Colonic mucosa (tissue), 4 donors: ENCODE measurements around the gene RABEP2. TPM values are rescaled to one million over a fixed set of nuclear protein-coding genes. Genes with fewer than 3 reads are reported as not detected.

ENCODE experiments used
- DNase-seq: peaks from one replicate; pipeline ENCODE4 v3.0.0-alpha.2; 2020
- H3K27ac ChIP-seq: fragments of 200-600 bp; one replicate; pipeline ENCODE4 v1.8.0; 2021
- H3K27me3 ChIP-seq: fragments of 200-600 bp; one replicate; pipeline ENCODE4 v1.8.0; 2021
- H3K36me3 ChIP-seq: fragments of 200-600 bp; one replicate; pipeline ENCODE4 v1.8.0; 2021
- H3K4me1 ChIP-seq: fragments of 200-600 bp; one replicate; pipeline ENCODE4 v1.8.0; 2021; ENCODE audit warnings: mild to moderate bottlenecking
- H3K4me3 ChIP-seq: fragments of 200-600 bp; one replicate; pipeline ENCODE4 v1.8.0; 2021
- H3K9ac ChIP-seq, 2 donors: one replicate each; pipeline ENCODE4 v1.7.0; 2013; ENCODE audit warnings: control low read depth in 2 of 2, low read depth in 2 of 2, low read length in 2 of 2
- H3K9me3 ChIP-seq: fragments of 200-600 bp; one replicate; pipeline ENCODE4 v1.8.0; 2021
- intact Hi-C: fragments of 100-400 bp; cut with DNase I; formaldehyde crosslinking; loops from one replicate; pipeline ENCODE4 v1.14.1; 2022
- total RNA-seq, 2 donors: library from RNA; stranded (reverse); fragmentation: NEBNext Ultra II Directional in 1 of 2; extraction: Animal tissue kit (Norgen Biotek cat#: 25700) in 1 of 2; gene quantifications; one replicate each; pipeline ENCODE4 v1.2.1, GENCODE V29; 2021
- TF ChIP-seq, protein P1 (sequence below): fragments of 200-600 bp; IDR thresholded peaks from one replicate; pipeline ENCODE4 v1.8.0; 2022; ENCODE audit warnings: antibody characterized with exemption, mild to moderate bottlenecking
- donor health status: healthy.
- donor health status: DM: no; HTN: no; CAD: no.
- donor health status: DM: no; HTN: no; CAD: no.

RABEP2 gene
- total RNA-seq, 2 donors from 2014 or later: 24.5 to 47.4 TPM

DNA sequence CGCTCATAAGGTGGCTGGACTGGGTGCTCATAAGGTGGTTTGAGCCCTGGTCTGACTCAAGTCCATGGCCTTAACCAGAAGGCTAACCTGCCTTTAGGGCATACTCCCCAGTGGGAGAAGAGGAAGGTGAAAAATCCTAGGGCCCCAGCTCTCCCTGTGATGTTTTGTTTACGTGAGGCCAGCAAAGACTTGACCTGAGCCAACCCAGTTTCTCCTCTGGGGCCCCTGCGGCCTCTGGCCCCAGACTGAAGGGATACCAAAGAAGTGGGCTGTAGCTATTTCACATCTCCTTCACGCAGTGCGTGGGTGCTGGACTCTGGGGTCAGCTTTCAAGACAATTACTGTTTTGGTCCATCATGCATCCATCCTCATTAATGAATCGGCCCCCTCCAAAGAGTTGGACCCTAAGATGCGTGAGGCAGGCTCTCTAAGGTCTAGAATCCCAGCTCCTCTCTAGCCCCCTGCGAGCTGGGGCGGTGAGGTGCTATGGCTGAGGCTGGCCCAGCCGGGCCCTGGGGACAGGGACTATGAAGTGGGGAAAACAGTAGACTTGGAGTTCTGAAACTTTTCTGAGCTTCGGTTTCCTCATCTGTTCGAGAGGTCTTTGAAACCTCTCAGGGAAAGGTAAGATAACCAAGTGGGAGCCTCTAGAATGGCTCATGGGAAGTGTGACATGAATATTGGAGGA lies 59.9 kb downstream of the RABEP2 start:
- Histone ChIP-seq H3K9ac (peak overlapping the region in 1 of 2 donors; percentile 98), H3K4me3 (no peak overlapping the region), H3K4me1 (peaks cover 5% of the 10 kb centered on the region), H3K36me3 (peaks cover 11% of the 10 kb centered on the region), H3K9me3 (no peaks in the 10 kb centered on the region), H3K27ac (peak overlapping the region; percentile 98), H3K27me3 (no peaks in the 10 kb centered on the region)
- no peak for DNase-seq
- TF ChIP-seq, protein P1, sequence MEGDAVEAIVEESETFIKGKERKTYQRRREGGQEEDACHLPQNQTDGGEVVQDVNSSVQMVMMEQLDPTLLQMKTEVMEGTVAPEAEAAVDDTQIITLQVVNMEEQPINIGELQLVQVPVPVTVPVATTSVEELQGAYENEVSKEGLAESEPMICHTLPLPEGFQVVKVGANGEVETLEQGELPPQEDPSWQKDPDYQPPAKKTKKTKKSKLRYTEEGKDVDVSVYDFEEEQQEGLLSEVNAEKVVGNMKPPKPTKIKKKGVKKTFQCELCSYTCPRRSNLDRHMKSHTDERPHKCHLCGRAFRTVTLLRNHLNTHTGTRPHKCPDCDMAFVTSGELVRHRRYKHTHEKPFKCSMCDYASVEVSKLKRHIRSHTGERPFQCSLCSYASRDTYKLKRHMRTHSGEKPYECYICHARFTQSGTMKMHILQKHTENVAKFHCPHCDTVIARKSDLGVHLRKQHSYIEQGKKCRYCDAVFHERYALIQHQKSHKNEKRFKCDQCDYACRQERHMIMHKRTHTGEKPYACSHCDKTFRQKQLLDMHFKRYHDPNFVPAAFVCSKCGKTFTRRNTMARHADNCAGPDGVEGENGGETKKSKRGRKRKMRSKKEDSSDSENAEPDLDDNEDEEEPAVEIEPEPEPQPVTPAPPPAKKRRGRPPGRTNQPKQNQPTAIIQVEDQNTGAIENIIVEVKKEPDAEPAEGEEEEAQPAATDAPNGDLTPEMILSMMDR: no peak
- intact Hi-C loops: no loop called here

DNA sequence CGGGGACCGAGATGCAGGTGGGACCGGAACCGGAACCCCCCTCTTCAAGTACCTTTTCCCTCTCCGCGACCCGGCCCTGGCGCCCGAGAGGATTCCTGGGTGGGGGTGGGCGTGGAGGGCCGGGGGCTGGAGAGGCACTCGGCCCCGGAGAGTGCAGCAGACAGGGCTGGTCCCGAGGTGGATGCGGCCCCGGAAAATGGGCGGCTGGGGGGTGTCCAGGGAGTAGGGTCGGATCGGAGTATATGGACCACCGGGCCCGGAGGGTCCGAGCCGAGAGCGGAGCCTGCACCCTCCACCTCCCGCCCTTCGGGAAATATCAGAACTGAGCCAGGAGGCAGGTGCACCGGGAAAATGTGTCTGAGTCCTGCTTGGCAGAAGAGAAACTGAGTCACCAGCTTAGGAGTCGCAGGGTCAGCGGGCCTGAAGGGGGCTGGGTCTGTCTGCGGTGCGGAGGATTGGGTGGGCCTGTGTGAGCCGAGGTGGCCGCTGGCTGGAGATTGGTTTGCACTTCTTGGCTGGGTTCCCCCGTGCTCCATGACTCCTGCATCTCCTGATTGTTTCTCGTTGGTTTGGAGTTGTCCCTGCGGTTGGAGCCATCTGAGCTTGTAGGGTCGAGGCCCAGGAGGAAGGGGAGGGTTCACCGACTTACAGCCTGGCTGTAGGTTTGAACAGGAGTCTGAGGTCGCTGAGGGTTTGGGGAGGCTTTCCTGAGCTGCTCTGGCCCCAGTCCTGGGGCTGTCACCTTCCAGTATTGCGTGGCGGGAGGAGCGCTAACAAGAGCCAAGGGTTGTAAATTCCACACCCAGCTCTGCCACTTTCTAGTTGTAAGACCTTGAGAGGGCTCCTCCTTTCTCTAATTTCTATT lies 60.9 kb downstream of the RABEP2 start:
- peak overlapping the region; percentile 98 for H3K27ac ChIP-seq

DNA sequence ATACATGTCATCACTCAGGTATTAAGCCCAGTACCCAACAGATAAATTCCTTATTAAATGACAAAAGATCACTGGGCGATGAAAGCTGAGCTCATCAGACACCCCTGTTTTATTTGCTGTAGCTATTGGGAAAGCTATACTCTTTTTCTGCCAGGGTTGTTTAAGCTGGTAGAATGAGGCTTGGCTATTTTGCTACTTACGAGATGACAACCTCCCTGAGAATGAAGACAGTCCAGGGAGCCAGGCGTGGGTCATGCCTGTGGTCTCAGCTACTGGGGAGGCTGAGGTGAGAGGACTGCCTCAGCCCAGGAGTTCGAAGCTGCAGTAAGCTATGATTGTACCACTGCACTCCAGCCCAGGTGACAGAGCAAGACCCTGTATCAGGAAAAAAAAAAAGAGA lies 65.7 kb downstream of the RABEP2 start:
- intact Hi-C loops: no loop called here
- no peak overlapping the region for H3K27ac ChIP-seq

More for the DNA sequence above, 60.9 kb downstream of the RABEP2 start:
- TF ChIP-seq, protein P1: no peak
- Histone ChIP-seq H3K36me3 (peaks cover 9% of the 10 kb centered on the region), H3K27me3 (no peaks in the 10 kb centered on the region), H3K9me3 (no peaks in the 10 kb centered on the region), H3K9ac (peak overlapping the region; percentile 98 to 99), H3K4me3 (peak overlapping the region; percentile 89), H3K4me1 (peaks cover 5% of the 10 kb centered on the region)
- intact Hi-C loops: no loop called here
- peak; percentile 73 for DNase-seq

DNA sequence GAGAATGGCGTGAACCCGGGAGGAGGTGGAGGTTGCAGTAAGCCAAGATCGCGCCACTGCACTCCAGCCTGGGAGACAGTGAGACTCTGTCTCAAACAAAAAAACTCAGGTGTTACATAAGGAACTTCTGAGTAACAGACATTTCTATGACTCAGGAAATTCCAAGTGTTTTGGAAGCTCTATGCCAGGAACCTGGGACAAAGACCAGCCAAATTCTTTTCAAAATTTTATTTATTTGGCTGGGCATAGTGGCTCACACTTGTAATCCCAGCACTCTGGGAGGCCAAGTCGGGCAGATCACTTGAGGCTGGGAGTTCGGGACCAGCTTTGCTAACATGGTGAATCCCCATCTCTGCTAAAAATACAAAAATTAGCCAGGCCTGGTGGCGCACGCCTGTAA lies 66.6 kb downstream of the RABEP2 start:
- no peak overlapping the region for H3K4me3 ChIP-seq
- no peak overlapping the region for H3K9ac ChIP-seq
- no peaks in the 10 kb centered on the region for H3K36me3 ChIP-seq
- H3K27ac ChIP-seq: no peak overlapping the region
- H3K9me3 ChIP-seq: no peaks in the 10 kb centered on the region
- intact Hi-C loops: no loop called here
- no peak for DNase-seq
- TF ChIP-seq, protein P1: no peak
- no peaks in the 10 kb centered on the region for H3K27me3 ChIP-seq
- H3K4me1 ChIP-seq: no peaks in the 10 kb centered on the region

More for the DNA sequence above, 65.7 kb downstream of the RABEP2 start:
- Histone ChIP-seq H3K4me3 (no peak overlapping the region), H3K36me3 (no peaks in the 10 kb centered on the region), H3K27me3 (no peaks in the 10 kb centered on the region), H3K4me1 (peaks cover 1% of the 10 kb centered on the region), H3K9ac (no peak overlapping the region), H3K9me3 (no peaks in the 10 kb centered on the region)
- no peak for DNase-seq
- TF ChIP-seq, protein P1: no peak

Other genes with a start within 250 kb of the RABEP2 start
- gene EIF3C, start 213.8 kb downstream of the RABEP2 start, total RNA-seq: 100 to 1,000 TPM; 570 to 571 TPM
- 1 to 10 TPM; 1.5 to 3.4 TPM for gene NPIPB9, start 173.5 kb downstream of the RABEP2 start, total RNA-seq
- 100 to 1,000 TPM in 1 of 2 donors, 10 to 100 TPM in 1; 85.3 to 134 TPM for gene ATXN2L, start 102.2 kb downstream of the RABEP2 start, total RNA-seq
- gene TUFM, start 78.9 kb downstream of the RABEP2 start, total RNA-seq: 100 to 1,000 TPM; 252 to 427 TPM
- 100 to 1,000 TPM in 1 of 2 donors, 10 to 100 TPM in 1; 54.0 to 111 TPM for gene SH2B1, start 61.4 kb downstream of the RABEP2 start, total RNA-seq
- gene ATP2A1, start 46.8 kb downstream of the RABEP2 start, total RNA-seq: 1 to 10 TPM in 1 of 2 donors, under 1 TPM in 1; 0.40 to 2.9 TPM
- gene CD19, start 6.7 kb upstream of the RABEP2 start, total RNA-seq: under 1 TPM; 0.40 to 0.74 TPM
- 10 to 100 TPM; 33.3 to 57.1 TPM for gene NFATC2IP, start 25.7 kb upstream of the RABEP2 start, total RNA-seq
- 10 to 100 TPM; 30.3 to 56.3 TPM for gene SPNS1, start 49.5 kb upstream of the RABEP2 start, total RNA-seq
- gene LAT, start 59.8 kb upstream of the RABEP2 start, total RNA-seq: 1 to 10 TPM; 3.7 to 7.3 TPM